Osteoblast (primary cell): ENCODE data around the gene SIAE. TPM values are rescaled to one million over a fixed set of nuclear protein-coding genes. Genes with fewer than 3 reads are reported as not detected.

Source experiments
- DNase-seq: peaks from one replicate; pipeline ENCODE4 v3.0.0; 2011; ENCODE audit warnings: low spot score, mixed read lengths; ENCODE audit not compliant: insufficient read length; ENCODE audit errors: missing footprints
- H2AFZ ChIP-seq: 2 replicates; pipeline ENCODE4 v1.6.0; 2011; ENCODE audit warnings: mild to moderate bottlenecking, low read length
- H3K27ac ChIP-seq: 2 replicates; pipeline ENCODE4 v1.5.1; 2011; ENCODE audit warnings: mild to moderate bottlenecking, low read depth, low read length, moderate library complexity
- H3K27me3 ChIP-seq: 2 replicates; pipeline ENCODE4 v1.6.0; 2012; ENCODE audit warnings: mild to moderate bottlenecking, control low read depth, inconsistent platforms, low read length, moderate library complexity; ENCODE audit not compliant: insufficient read depth
- H3K36me3 ChIP-seq: 2 replicates; pipeline ENCODE4 v1.5.1; 2011; ENCODE audit warnings: mild to moderate bottlenecking, low read length, control low read depth, moderate library complexity; ENCODE audit not compliant: insufficient read depth
- H3K4me1 ChIP-seq: 2 replicates; pipeline ENCODE4 v1.5.1; 2011; ENCODE audit warnings: mild to moderate bottlenecking, low read length, control low read depth, moderate library complexity; ENCODE audit not compliant: insufficient read depth
- H3K4me2 ChIP-seq: 2 replicates; pipeline ENCODE4 v1.6.0; 2011; ENCODE audit warnings: mild to moderate bottlenecking, low read length; ENCODE audit not compliant: insufficient read depth
- H3K4me3 ChIP-seq: fragments of 200-600 bp; sonication (generic); 3 replicates; pipeline ENCODE4 v1.5.1; 2012; ENCODE audit warnings: mild to moderate bottlenecking, low read length, inconsistent platforms; ENCODE audit not compliant: insufficient read depth
- H3K79me2 ChIP-seq: 2 replicates; pipeline ENCODE4 v1.6.0; 2012; ENCODE audit warnings: mild to moderate bottlenecking, low read length, control low read depth, inconsistent platforms; ENCODE audit not compliant: insufficient read depth
- H3K9me3 ChIP-seq: 2 replicates; pipeline ENCODE4 v1.5.1; 2011; ENCODE audit warnings: low read depth, low read length, control low read depth
- H4K20me1 ChIP-seq: 2 replicates; pipeline ENCODE4 v1.6.0; 2012; ENCODE audit warnings: mild to moderate bottlenecking, low read length, control low read depth; ENCODE audit not compliant: insufficient read depth
- CTCF ChIP-seq: IDR thresholded peaks from 2 replicates; pipeline ENCODE4 v1.5.1; 2011; ENCODE audit warnings: mild to moderate bottlenecking, low read depth, low read length, moderate library complexity; ENCODE audit errors: extremely low read depth
- total RNA-seq: library from RNA; depleted of rRNA; stranded (reverse); fragments of >200 nt; gene quantifications from 2 replicates; pipeline ENCODE4 v1.2.3, GENCODE V29; 2012

Gene SIAE
- total RNA-seq, 1 donor: 10.5 TPM

- H2AFZ ChIP-seq: no peak overlapping the region
- H3K4me2 ChIP-seq: peak overlapping the region; percentile 85
- H3K27me3 ChIP-seq: peaks cover 77% of the 10 kb centered on the region
- H4K20me1 ChIP-seq: no peaks in the 10 kb centered on the region
- no peak overlapping the region for H3K27ac ChIP-seq
- H3K79me2 ChIP-seq: no peaks in the 10 kb centered on the region
- H3K36me3 ChIP-seq: no peaks in the 10 kb centered on the region
- H3K4me3 ChIP-seq: no peak overlapping the region
- no peak for DNase-seq
- H3K4me1 ChIP-seq: peaks cover 9% of the 10 kb centered on the region
- TF ChIP-seq CTCF: no peak
- H3K9me3 ChIP-seq: no peaks in the 10 kb centered on the region
Observed at GRCh38 chr11:124718801-124719200, 45.3 kb upstream of the SIAE start.

- peaks cover 69% of the 10 kb centered on the region for H3K27me3 ChIP-seq
- no peaks in the 10 kb centered on the region for H4K20me1 ChIP-seq
- no peaks in the 10 kb centered on the region for H3K36me3 ChIP-seq
- H3K4me2 ChIP-seq: peak overlapping the region; percentile 85
- no peak for TF ChIP-seq CTCF
- no peaks in the 10 kb centered on the region for H3K9me3 ChIP-seq
- H3K4me3 ChIP-seq: peak overlapping the region; percentile 67
- peaks cover 9% of the 10 kb centered on the region for H3K4me1 ChIP-seq
- H2AFZ ChIP-seq: peak overlapping the region; percentile 58
- no peaks in the 10 kb centered on the region for H3K79me2 ChIP-seq
- peak; percentile 91 for DNase-seq
- H3K27ac ChIP-seq: no peak overlapping the region
Observed at GRCh38 chr11:124717786-124718651, 44.5 kb upstream of the SIAE start.

GRCh38 chr11:124717421-124717785 is 43.9 kb upstream of the SIAE start:
- peak overlapping the region; percentile 67 for H3K4me3 ChIP-seq
- no peak overlapping the region for H2AFZ ChIP-seq
- H3K27me3 ChIP-seq: peaks cover 63% of the 10 kb centered on the region
- no peak overlapping the region for H3K27ac ChIP-seq
- H3K4me1 ChIP-seq: peaks cover 9% of the 10 kb centered on the region
- no peaks in the 10 kb centered on the region for H3K9me3 ChIP-seq
- H3K79me2 ChIP-seq: no peaks in the 10 kb centered on the region
- H3K4me2 ChIP-seq: peak overlapping the region; percentile 85
- H4K20me1 ChIP-seq: no peaks in the 10 kb centered on the region
- no peaks in the 10 kb centered on the region for H3K36me3 ChIP-seq
- no peak for TF ChIP-seq CTCF
- DNase-seq: no peak

- H3K79me2 ChIP-seq: no peaks in the 10 kb centered on the region
- no peak for TF ChIP-seq CTCF
- no peaks in the 10 kb centered on the region for H3K9me3 ChIP-seq
- H3K4me3 ChIP-seq: no peak overlapping the region
- no peak overlapping the region for H2AFZ ChIP-seq
- H4K20me1 ChIP-seq: no peaks in the 10 kb centered on the region
- DNase-seq: no peak
- no peak overlapping the region for H3K4me2 ChIP-seq
- no peaks in the 10 kb centered on the region for H3K36me3 ChIP-seq
- peaks cover 56% of the 10 kb centered on the region for H3K27me3 ChIP-seq
- H3K27ac ChIP-seq: no peak overlapping the region
- H3K4me1 ChIP-seq: peaks cover 9% of the 10 kb centered on the region
Observed at GRCh38 chr11:124716591-124716990, 43.1 kb upstream of the SIAE start.
